MCF 10A (cell line): ENCODE measurements around the gene ECM2. TPM values are rescaled to one million over a fixed set of nuclear protein-coding genes. Genes with fewer than 3 reads are reported as not detected.

Source experiments
- BruUV-seq: library from RNA; stranded (reverse); fragments of 400-500 nt; replicated peaks from 2 replicates; lab custom pipeline; 2021; lab: Mats Ljungman, UMichigan
- CTCF ChIA-PET: fragments of 300-600 bp; sonication (Branson Sonifier 250); formaldehyde crosslinking; extraction: SDS; loops from one replicate; lab custom pipeline; 2021; ENCODE audit warnings: antibody characterized with exemption, inconsistent platforms; lab: Yijun Ruan, JAX
- POLR2A ChIA-PET: fragments of 300-600, 350-650 bp; sonication (Branson Sonifier 250); formaldehyde crosslinking; extraction: SDS; loops from one replicate; lab custom pipeline; 2020; ENCODE audit warnings: antibody characterized with exemption, inconsistent platforms; lab: Yijun Ruan, JAX
- DNase-seq: peaks from one replicate; pipeline ENCODE4 v3.0.0-alpha.2; 2018; ENCODE audit not compliant: unreplicated experiment
- H3K27ac Mint-ChIP-seq: one replicate; pipeline ENCODE4 v1.8.0; 2022; ENCODE audit warnings: mild to moderate bottlenecking, low read depth, mixed read lengths; ENCODE audit not compliant: unreplicated experiment
- H3K27me3 Mint-ChIP-seq: one replicate; pipeline ENCODE4 v1.8.0; 2022; ENCODE audit warnings: mixed read lengths; ENCODE audit not compliant: insufficient read depth, unreplicated experiment
- H3K36me3 Mint-ChIP-seq: one replicate; pipeline ENCODE4 v1.8.0; 2022; ENCODE audit warnings: mild to moderate bottlenecking, moderate library complexity, mixed read lengths; ENCODE audit not compliant: insufficient read depth, unreplicated experiment
- H3K4me1 Mint-ChIP-seq: one replicate; pipeline ENCODE4 v1.8.0; 2022; ENCODE audit warnings: mixed read lengths; ENCODE audit not compliant: insufficient read depth, unreplicated experiment
- H3K4me3 Mint-ChIP-seq: one replicate; pipeline ENCODE4 v1.8.0; 2022; ENCODE audit warnings: mild to moderate bottlenecking, moderate library complexity, mixed read lengths; ENCODE audit not compliant: unreplicated experiment
- H3K9me3 Mint-ChIP-seq: one replicate; pipeline ENCODE4 v1.8.0; 2022; ENCODE audit warnings: mixed read lengths; ENCODE audit not compliant: unreplicated experiment
- CTCF ChIP-seq: fragments of 200-600 bp; IDR thresholded peaks from one replicate; pipeline ENCODE4 v1.8.0; 2022; ENCODE audit warnings: antibody characterized with exemption, mild to moderate bottlenecking; ENCODE audit not compliant: unreplicated experiment
- intact Hi-C: fragments of 100-400 bp; cut with micrococcal nuclease; formaldehyde crosslinking; loops from 2 replicates; pipeline ENCODE4 v1.14.1; 2022
- total RNA-seq: library from RNA; stranded (reverse); gene quantifications from 2 replicates; pipeline ENCODE4 v1.2.3, GENCODE V29; 2022

ECM2 gene
- total RNA-seq, 1 experiment from 2014 or later: 13.5 TPM

- H3K36me3 Mint-ChIP-seq: no peaks in the 10 kb centered on the region
- ChIA-PET CTCF (interaction anchor here (0.5 to 0.7 kb wide), 2 partner anchors 65 to 788 kb away, joined by 3 read pairs; no protein-coding TSS in a partner anchor), POLR2A (interaction anchor here (1.0 to 1.3 kb wide), 2 partner anchors 9 to 18 kb away, joined by 3 read pairs; no protein-coding TSS in a partner anchor)
- no peak overlapping the region for H3K27ac Mint-ChIP-seq
- H3K4me1 Mint-ChIP-seq: no peaks in the 10 kb centered on the region
- no peaks in the 10 kb centered on the region for H3K9me3 Mint-ChIP-seq
- TF ChIP-seq CTCF: no peak
- no TSS peak for BruUV-seq
- intact Hi-C loops: no loop called here
- H3K4me3 Mint-ChIP-seq: no peak overlapping the region
- H3K27me3 Mint-ChIP-seq: no peaks in the 10 kb centered on the region
- DNase-seq: no peak
Measured at GRCh38 chr9:92524881-92525280, 10.9 kb downstream of the ECM2 start.

- H3K36me3 Mint-ChIP-seq: no peaks in the 10 kb centered on the region
- TF ChIP-seq CTCF: no peak
- H3K27me3 Mint-ChIP-seq: no peaks in the 10 kb centered on the region
- POLR2A ChIA-PET: interaction anchor here (1.3 kb wide), 1 partner anchor 10 kb away, joined by 3 read pairs; no protein-coding TSS in a partner anchor
- no peak overlapping the region for H3K4me3 Mint-ChIP-seq
- CTCF ChIA-PET: no interaction called here
- intact Hi-C loops: no loop called here
- no peaks in the 10 kb centered on the region for H3K9me3 Mint-ChIP-seq
- no peak overlapping the region for H3K27ac Mint-ChIP-seq
- H3K4me1 Mint-ChIP-seq: no peaks in the 10 kb centered on the region
- DNase-seq: no peak
- BruUV-seq: no TSS peak
Measured at GRCh38 chr9:92522983-92523970, 12.5 kb downstream of the ECM2 start.

DNA sequence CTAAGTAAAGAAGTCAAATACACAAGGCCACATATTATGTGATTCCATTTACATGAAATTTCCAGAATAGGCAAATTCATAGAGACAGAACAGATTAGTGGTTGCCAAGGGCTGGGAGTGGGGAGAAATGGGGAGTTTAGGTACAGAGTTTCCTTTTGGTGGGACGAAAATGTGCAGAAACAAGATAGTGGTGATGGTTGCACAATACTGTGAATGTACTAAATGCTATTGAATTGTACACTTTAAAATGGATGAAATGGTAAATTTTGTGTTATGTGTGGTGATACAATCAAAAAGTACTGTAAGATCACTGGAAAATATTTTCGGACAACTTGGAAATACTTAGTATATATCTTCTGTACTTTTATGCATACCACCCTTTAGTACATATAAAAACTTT, 15.0 kb downstream of the ECM2 start:
- CTCF ChIA-PET: no interaction called here
- no peaks in the 10 kb centered on the region for H3K36me3 Mint-ChIP-seq

More for the DNA sequence above, 15.0 kb downstream of the ECM2 start:
- H3K9me3 Mint-ChIP-seq: no peaks in the 10 kb centered on the region
- no peak for TF ChIP-seq CTCF
- no peak overlapping the region for H3K27ac Mint-ChIP-seq
- no peaks in the 10 kb centered on the region for H3K27me3 Mint-ChIP-seq
- no peaks in the 10 kb centered on the region for H3K4me1 Mint-ChIP-seq
- POLR2A ChIA-PET: no interaction called here
- no peak for DNase-seq
- BruUV-seq: no TSS peak
- intact Hi-C loops: no loop called here
- H3K4me3 Mint-ChIP-seq: no peak overlapping the region
